Mesodermal cell (in vitro differentiated cells): Measurements from ENCODE around the gene CHD5.

Experiments used
- H3K27ac ChIP-seq: 2 replicates; pipeline ENCODE4 v1.7.0; 2013; ENCODE audit warnings: mild to moderate bottlenecking, low read depth, low read length, moderate library complexity; ENCODE audit not compliant: severe bottlenecking
- H3K36me3 ChIP-seq: 2 replicates; pipeline ENCODE4 v1.7.1; 2013; ENCODE audit warnings: mild to moderate bottlenecking, low read length, moderate library complexity; ENCODE audit not compliant: control insufficient read depth, insufficient read depth
- H3K4me1 ChIP-seq: one replicate; pipeline ENCODE4 v1.7.1; 2013; ENCODE audit warnings: mild to moderate bottlenecking, low read length; ENCODE audit not compliant: insufficient read depth, control insufficient read depth, poor library complexity, severe bottlenecking
- H3K4me3 ChIP-seq: 2 replicates; pipeline ENCODE4 v1.7.0; 2013; ENCODE audit warnings: low read length, control low read depth, mild to moderate bottlenecking; ENCODE audit not compliant: insufficient read depth, poor library complexity, severe bottlenecking; ENCODE audit errors: extremely low read depth
- H3K9me3 ChIP-seq: 2 replicates; pipeline ENCODE4 v1.7.1; 2013; ENCODE audit warnings: mild to moderate bottlenecking, low read length, moderate library complexity; ENCODE audit not compliant: control insufficient read depth
- WGBS, 2 experiments: methylation state at CpG; one replicate each; pipeline ENCODE4 v1.1.5; 2013; ENCODE audit warnings: missing lambda C conversion rate in 2 of 2; ENCODE audit not compliant: insufficient coverage in 2 of 2; 5-methylcytosine and 5-hydroxymethylcytosine counted together

Gene CHD5

GRCh38 chr1:6211731-6212130 lies 31.6 kb upstream of the CHD5 start:
- H3K4me1 ChIP-seq: peaks cover 5% of the 10 kb centered on the region
- H3K27ac ChIP-seq: no peak overlapping the region
- no peaks in the 10 kb centered on the region for H3K9me3 ChIP-seq
- WGBS, 2 experiments: 92 to 95% methylated on average over 7 to 10 of the region's 16 CpGs
- no peaks in the 10 kb centered on the region for H3K36me3 ChIP-seq
- no peak overlapping the region for H3K4me3 ChIP-seq

GRCh38 chr1:6210591-6211355 lies 30.7 kb upstream of the CHD5 start:
- H3K36me3 ChIP-seq: no peaks in the 10 kb centered on the region
- H3K4me1 ChIP-seq: peaks cover 7% of the 10 kb centered on the region
- no peaks in the 10 kb centered on the region for H3K9me3 ChIP-seq
- H3K27ac ChIP-seq: no peak overlapping the region
- no peak overlapping the region for H3K4me3 ChIP-seq
- WGBS, 2 experiments: 88 to 91% methylated on average over 12 to 17 of the region's 29 CpGs

GRCh38 chr1:6209661-6210580 lies 29.8 kb upstream of the CHD5 start:
- peaks cover 8% of the 10 kb centered on the region for H3K4me1 ChIP-seq
- WGBS, 2 experiments: 81 to 83% methylated on average over 11 to 12 of the region's 17 CpGs
- peak overlapping the region; percentile 30 for H3K4me3 ChIP-seq
- no peaks in the 10 kb centered on the region for H3K36me3 ChIP-seq
- H3K27ac ChIP-seq: no peak overlapping the region
- H3K9me3 ChIP-seq: no peaks in the 10 kb centered on the region

GRCh38 chr1:6208723-6209660 lies 28.9 kb upstream of the CHD5 start:
- Histone ChIP-seq H3K4me3 (peak overlapping the region; percentile 30), H3K9me3 (no peaks in the 10 kb centered on the region), H3K36me3 (no peaks in the 10 kb centered on the region), H3K27ac (no peak overlapping the region), H3K4me1 (peaks cover 10% of the 10 kb centered on the region)
- 7 to 8% methylated on average over 66 to 85 of the region's 99 CpGs for WGBS, 2 experiments

- H3K27ac ChIP-seq: no peak overlapping the region
- no peaks in the 10 kb centered on the region for H3K36me3 ChIP-seq
- no peaks in the 10 kb centered on the region for H3K9me3 ChIP-seq
- H3K4me1 ChIP-seq: peaks cover 10% of the 10 kb centered on the region
- WGBS, 2 experiments: 93% methylated on average over 7 to 8 of the region's 10 CpGs
- no peak overlapping the region for H3K4me3 ChIP-seq
These were observed 27.8 kb upstream of the CHD5 start for GRCh38 chr1:6207921-6208320.

- WGBS, 2 experiments: 91 to 95% methylated on average over 16 to 19 of the region's 19 CpGs
- Histone ChIP-seq H3K9me3 (no peaks in the 10 kb centered on the region), H3K4me1 (peaks cover 10% of the 10 kb centered on the region), H3K36me3 (no peaks in the 10 kb centered on the region), H3K4me3 (no peak overlapping the region), H3K27ac (no peak overlapping the region)
These were observed 27.2 kb upstream of the CHD5 start for GRCh38 chr1:6207075-6207885.

- H3K4me3 ChIP-seq: peak overlapping the region; percentile 5
- no peaks in the 10 kb centered on the region for H3K36me3 ChIP-seq
- 92 to 94% methylated on average over 17 to 24 of the region's 25 CpGs for WGBS, 2 experiments
- no peak overlapping the region for H3K27ac ChIP-seq
- H3K9me3 ChIP-seq: no peaks in the 10 kb centered on the region
- peaks cover 10% of the 10 kb centered on the region for H3K4me1 ChIP-seq
These were observed 26.4 kb upstream of the CHD5 start for GRCh38 chr1:6206520-6206855.

GRCh38 chr1:6205849-6206519 lies 25.9 kb upstream of the CHD5 start, which contains the start of gene RNF207:
Gene RNF207 (plus strand): TSS chr1:6206119. CDS start chr1:6206536, 417 bp downstream.
- WGBS, 2 experiments: 17 to 18% methylated on average over 49 to 64 of the region's 66 CpGs
- Histone ChIP-seq H3K9me3 (no peaks in the 10 kb centered on the region), H3K36me3 (no peaks in the 10 kb centered on the region), H3K4me3 (peak within 1 kb of the TSS; percentile 28), H3K4me1 (peaks cover 10% of the 10 kb centered on the region), H3K27ac (peak within 1 kb of the TSS; percentile 59)

GRCh38 chr1:6202256-6202655 lies 22.1 kb upstream of the CHD5 start:
- peaks cover 6% of the 10 kb centered on the region for H3K36me3 ChIP-seq
- H3K4me1 ChIP-seq: peaks cover 19% of the 10 kb centered on the region
- WGBS, 2 experiments: 90 to 91% methylated on average over 3 to 4 of the region's 7 CpGs
- no peak overlapping the region for H3K27ac ChIP-seq
- no peaks in the 10 kb centered on the region for H3K9me3 ChIP-seq
- no peak overlapping the region for H3K4me3 ChIP-seq
